GM12864 (cell line): Measurements from ENCODE around the gene KRTAP6-1.

Experiments used
- DNase-seq: peaks from one replicate; pipeline ENCODE4 v3.0.0-alpha.2; 2011; ENCODE audit warnings: low read depth
- H3K4me3 ChIP-seq: 2 replicates; pipeline ENCODE4 v1.5.1; 2011; ENCODE audit warnings: mild to moderate bottlenecking, low read depth, low read length, control low read depth
- CTCF ChIP-seq: IDR thresholded peaks from 2 replicates; pipeline ENCODE4 v1.5.1; 2011; ENCODE audit warnings: low read depth, mild to moderate bottlenecking, moderate library complexity, low read length, control low read depth, inconsistent platforms; ENCODE audit errors: missing control alignments

The KRTAP6-1 gene

GRCh38 chr21:30613836-30614235, at the start of gene KRTAP6-1:
TSS of gene KRTAP6-1 (minus strand) at chr21:30613930. CDS start at chr21:30613904, 26 bp downstream.
- no peak within 1 kb of the TSS for H3K4me3 ChIP-seq
- TF ChIP-seq CTCF = no peak
- no peak for DNase-seq

- DNase-seq = no peak
- no peak for TF ChIP-seq CTCF
- no peak overlapping the region for H3K4me3 ChIP-seq
These were observed 39.2 kb upstream of the KRTAP6-1 start for GRCh38 chr21:30652891-30653290.

- H3K4me3 ChIP-seq = no peak overlapping the region
- DNase-seq = no peak
- TF ChIP-seq CTCF = no peak
These were observed 33.2 kb upstream of the KRTAP6-1 start for GRCh38 chr21:30646904-30647414.

GRCh38 chr21:30642564-30642963, 28.8 kb upstream of the KRTAP6-1 start, which contains the start of gene KRTAP20-3:
TSS of gene KRTAP20-3 (plus strand) at chr21:30642864.
- no peak for DNase-seq
- H3K4me3 ChIP-seq = no peak within 1 kb of the TSS
- TF ChIP-seq CTCF = no peak

GRCh38 chr21:30638686-30639085, 25.0 kb upstream of the KRTAP6-1 start:
- no peak for DNase-seq
- no peak overlapping the region for H3K4me3 ChIP-seq
- no peak for TF ChIP-seq CTCF

GRCh38 chr21:30634906-30635305, 21.2 kb upstream of the KRTAP6-1 start, which contains the start of gene KRTAP20-2:
TSS of gene KRTAP20-2 (plus strand) at chr21:30635206. CDS start at chr21:30635264, 58 bp downstream.
- TF ChIP-seq CTCF = no peak
- H3K4me3 ChIP-seq = no peak within 1 kb of the TSS
- no peak for DNase-seq

- no peak for DNase-seq
- TF ChIP-seq CTCF = no peak
- no peak overlapping the region for H3K4me3 ChIP-seq
These were observed 15.5 kb upstream of the KRTAP6-1 start for GRCh38 chr21:30629200-30629599.
